HL-60 (cell line): ENCODE measurements around the gene IL22RA1.

Experiments used
- DNase-seq, 2 experiments: peaks; one replicate each; pipeline ENCODE4 v3.0.0-alpha.2; 2010 to 2020; ENCODE audit warnings: low read depth in 1 of 2, low spot score in 1 of 2
- H3K27ac ChIP-seq: fragments of 250-450 bp; sonication (Bioruptor Pico); replicated peaks from 2 replicates; pipeline ENCODE4 v1.5.1; 2020; ENCODE audit warnings: mild to moderate bottlenecking, moderate library complexity
- H3K27me3 ChIP-seq: fragments of 250-450 bp; sonication (Bioruptor Pico); 2 replicates; pipeline ENCODE4 v1.5.1; 2021; ENCODE audit warnings: mild to moderate bottlenecking, moderate library complexity; ENCODE audit not compliant: insufficient read depth, poor library complexity, severe bottlenecking
- H3K4me3 ChIP-seq: replicated peaks from 2 replicates; pipeline ENCODE4 v1.5.1; 2011; ENCODE audit warnings: mild to moderate bottlenecking, control low read depth, low read length; ENCODE audit not compliant: insufficient read depth
- CTCF ChIP-seq: IDR thresholded peaks from one replicate; pipeline ENCODE4 v1.5.1; 2011; ENCODE audit warnings: low read length, control low read depth, inconsistent platforms; ENCODE audit not compliant: insufficient read depth
- GABPA ChIP-seq: IDR thresholded peaks from 2 replicates; pipeline ENCODE4 v1.6.1; 2012; ENCODE audit warnings: low read depth
- POLR2AphosphoS5 ChIP-seq: IDR thresholded peaks from 2 replicates; pipeline ENCODE4 v1.6.1; 2012; ENCODE audit warnings: low read depth
- REST ChIP-seq: IDR thresholded peaks from 2 replicates; pipeline ENCODE4 v1.6.1; 2012; ENCODE audit warnings: low read depth; ENCODE audit not compliant: insufficient replicate concordance
- SPI1 ChIP-seq: IDR thresholded peaks from 2 replicates; pipeline ENCODE4 v1.6.1; 2012; ENCODE audit warnings: low read depth, mild to moderate bottlenecking, borderline replicate concordance

IL22RA1 gene

GRCh38 chr1:24190983-24191461 is 48.1 kb upstream of the IL22RA1 start:
- TF ChIP-seq REST (no peak), SPI1 (peak; percentile 21; the same call in 1 of the 2 replicates)
- H3K27ac ChIP-seq, result no peak overlapping the region
- peak; percentile 51 to 58 for DNase-seq
- H3K4me3 ChIP-seq, result no peak overlapping the region
- peaks cover 18% of the 10 kb centered on the region for H3K27me3 ChIP-seq

GRCh38 chr1:24189528-24189927 is 46.6 kb upstream of the IL22RA1 start:
- TF ChIP-seq REST, result no peak
- TF ChIP-seq CTCF, result no peak
- no peak overlapping the region for H3K4me3 ChIP-seq
- H3K27me3 ChIP-seq, result peaks cover 24% of the 10 kb centered on the region
- peak overlapping the region; percentile 6; the same call in 1 of the 2 replicates for H3K27ac ChIP-seq
- peak; percentile 38 to 80 for DNase-seq

GRCh38 chr1:24186993-24187790 is 44.3 kb upstream of the IL22RA1 start, which contains the start of gene IFNLR1:
Gene IFNLR1, minus strand, starts transcription at chr1:24187289. Its CDS starts 41 bp downstream, at chr1:24187248.
- Histone ChIP-seq H3K4me3 (peak within 1 kb of the TSS; percentile 32), H3K27ac (no peak within 1 kb of the TSS), H3K27me3 (peaks cover 24% of the 10 kb centered on the region)
- TF ChIP-seq POLR2AphosphoS5 (no peak), SPI1 (no peak), GABPA (no peak), REST (no peak), CTCF (no peak)
- DNase-seq, result no peak
